MM.1S (cell line): Measurements from ENCODE around the gene XRCC5.

Experiments used
- DNase-seq: peaks from one replicate; pipeline ENCODE4 v3.0.0-alpha.2; 2015
- H2AFZ ChIP-seq: fragments of 300-600 bp; sonication (generic); 2 replicates; pipeline ENCODE4 v1.6.0; 2016; ENCODE audit warnings: antibody characterized with exemption, low read length
- H3F3A ChIP-seq: fragments of 300-600 bp; sonication (generic); 2 replicates; pipeline ENCODE4 v1.6.1; 2016; ENCODE audit warnings: mild to moderate bottlenecking, antibody characterized with exemption, low read length, moderate library complexity, mixed read lengths; ENCODE audit not compliant: insufficient read depth
- H3K27ac ChIP-seq: fragments of 300-600 bp; sonication (generic); 2 replicates; pipeline ENCODE4 v1.5.1; 2016; ENCODE audit warnings: mild to moderate bottlenecking, low read length
- H3K27me3 ChIP-seq: fragments of 300-600 bp; sonication (generic); replicated peaks from 2 replicates; pipeline ENCODE4 v1.6.0; 2016; ENCODE audit warnings: low read length; ENCODE audit not compliant: insufficient read depth
- H3K36me3 ChIP-seq: fragments of 300-600 bp; sonication (generic); replicated peaks from 2 replicates; pipeline ENCODE4 v1.6.1; 2016; ENCODE audit warnings: mild to moderate bottlenecking, low read length, mixed read lengths; ENCODE audit not compliant: insufficient read depth
- H3K4me1 ChIP-seq: fragments of 300-600 bp; sonication (generic); 2 replicates; pipeline ENCODE4 v1.6.1; 2016; ENCODE audit warnings: low read length, mixed read lengths
- H3K4me2 ChIP-seq: fragments of 300-600 bp; sonication (generic); 2 replicates; pipeline ENCODE4 v1.6.0; 2016; ENCODE audit warnings: low read depth, low read length
- H3K4me3 ChIP-seq: fragments of 300-600 bp; sonication (generic); 2 replicates; pipeline ENCODE4 v1.5.1; 2016; ENCODE audit warnings: low read length, mixed read lengths
- H3K79me2 ChIP-seq: fragments of 300-600 bp; sonication (generic); 2 replicates; pipeline ENCODE4 v1.6.1; 2016; ENCODE audit warnings: mixed run types, low read length, mixed read lengths
- H3K9ac ChIP-seq: fragments of 300-600 bp; sonication (generic); 2 replicates; pipeline ENCODE4 v1.6.1; 2016; ENCODE audit warnings: low read length, mixed read lengths
- H3K9me2 ChIP-seq: fragments of 300-600 bp; sonication (generic); replicated peaks from 2 replicates; pipeline ENCODE4 v1.6.1; 2016; ENCODE audit warnings: mild to moderate bottlenecking, low read length, mixed read lengths; ENCODE audit not compliant: insufficient read depth
- H3K9me3 ChIP-seq: fragments of 300-600 bp; sonication (generic); replicated peaks from 2 replicates; pipeline ENCODE4 v1.6.1; 2016; ENCODE audit warnings: mild to moderate bottlenecking, low read length, mixed read lengths; ENCODE audit not compliant: insufficient read depth
- H4K20me1 ChIP-seq: fragments of 300-600 bp; sonication (generic); 2 replicates; pipeline ENCODE4 v1.6.1; 2016; ENCODE audit warnings: mild to moderate bottlenecking, low read length, moderate library complexity, mixed read lengths; ENCODE audit not compliant: insufficient read depth
- CTCF ChIP-seq: fragments of 300-600 bp; sonication (generic); IDR thresholded peaks from 2 replicates; pipeline ENCODE4 v1.5.1; 2016; ENCODE audit warnings: antibody characterized with exemption, low read length, mixed read lengths
- EZH2 ChIP-seq: fragments of 300-600 bp; sonication (generic); optimal IDR thresholded peaks from 2 replicates; pipeline ENCODE3; 2017; ENCODE audit warnings: low read depth, mild to moderate bottlenecking, antibody characterized with exemption, low read length, mixed read lengths
- EZH2phosphoT487 ChIP-seq: fragments of 300-600 bp; sonication (generic); IDR thresholded peaks from 2 replicates; pipeline ENCODE4 v1.6.1; 2018; ENCODE audit warnings: antibody characterized with exemption, low read length

XRCC5 gene

GRCh38 chr2:216215658-216216390, 106.7 kb downstream of the XRCC5 start:
- no peak for TF ChIP-seq EZH2phosphoT487
- peak; percentile 69 for TF ChIP-seq CTCF
- TF ChIP-seq EZH2: no peak
- Histone ChIP-seq H3K4me3 (peak overlapping the region; percentile 60), H3K27me3 (no peaks in the 10 kb centered on the region), H2AFZ (no peak overlapping the region), H3K9ac (peak overlapping the region; percentile 93), H3K79me2 (peaks cover 49% of the 10 kb centered on the region), H4K20me1 (no peaks in the 10 kb centered on the region), H3K9me2 (no peaks in the 10 kb centered on the region), H3K4me1 (peaks cover 65% of the 10 kb centered on the region), H3K9me3 (no peaks in the 10 kb centered on the region), H3F3A (peaks cover 83% of the 10 kb centered on the region), H3K4me2 (peak overlapping the region; percentile 96), H3K27ac (peak overlapping the region; percentile 97), H3K36me3 (no peaks in the 10 kb centered on the region)
- DNase-seq: peak; percentile 83

GRCh38 chr2:216216951-216217903, 108.1 kb downstream of the XRCC5 start:
- Histone ChIP-seq H3K9me3 (no peaks in the 10 kb centered on the region), H4K20me1 (no peaks in the 10 kb centered on the region), H3K79me2 (peaks cover 49% of the 10 kb centered on the region), H3K4me3 (peak overlapping the region; percentile 60), H3K36me3 (no peaks in the 10 kb centered on the region), H2AFZ (peak overlapping the region; percentile 4; the same call in 1 of the 2 replicates), H3K27ac (peak overlapping the region; percentile 97), H3K27me3 (no peaks in the 10 kb centered on the region), H3F3A (peaks cover 83% of the 10 kb centered on the region), H3K9ac (peak overlapping the region; percentile 93), H3K4me1 (peaks cover 77% of the 10 kb centered on the region), H3K4me2 (peak overlapping the region; percentile 96), H3K9me2 (no peaks in the 10 kb centered on the region)
- peak; percentile 73 for DNase-seq
- TF ChIP-seq EZH2 (no peak), CTCF (no peak), EZH2phosphoT487 (no peak)

- H3K27ac ChIP-seq: peak overlapping the region; percentile 97
- peak; percentile 83 for DNase-seq
- TF ChIP-seq CTCF: no peak
- no peak for TF ChIP-seq EZH2phosphoT487
- TF ChIP-seq EZH2: no peak
- H3K9ac ChIP-seq: peak overlapping the region; percentile 93
- no peaks in the 10 kb centered on the region for H3K27me3 ChIP-seq
- peaks cover 86% of the 10 kb centered on the region for H3F3A ChIP-seq
- no peaks in the 10 kb centered on the region for H3K36me3 ChIP-seq
- H3K79me2 ChIP-seq: peaks cover 43% of the 10 kb centered on the region
- H3K4me3 ChIP-seq: peak overlapping the region; percentile 60
- no peaks in the 10 kb centered on the region for H3K9me3 ChIP-seq
- peak overlapping the region; percentile 96 for H3K4me2 ChIP-seq
- peaks cover 82% of the 10 kb centered on the region for H3K4me1 ChIP-seq
- no peak overlapping the region for H2AFZ ChIP-seq
- H3K9me2 ChIP-seq: no peaks in the 10 kb centered on the region
- H4K20me1 ChIP-seq: no peaks in the 10 kb centered on the region
Measured at GRCh38 chr2:216217904-216218260, 108.7 kb downstream of the XRCC5 start.
